Testis (tissue), 3 donors: ENCODE measurements around the gene TMA7B. TPM values are rescaled to one million over a fixed set of nuclear protein-coding genes. Genes with fewer than 3 reads are reported as not detected.

Experiments
- DNase-seq: peaks from one replicate; pipeline ENCODE4 v3.0.0-alpha.2; 2019
- H3K27ac ChIP-seq, 2 donors: fragments of 200-600 bp; sonication (generic); one replicate each; pipeline ENCODE4 v1.5.1; 2019
- H3K27me3 ChIP-seq: fragments of 200-600 bp; sonication (generic); one replicate; pipeline ENCODE4 v1.5.1; 2019
- H3K36me3 ChIP-seq: fragments of 200-600 bp; sonication (generic); one replicate; pipeline ENCODE4 v1.5.1; 2017; ENCODE audit warnings: low read depth; ENCODE audit errors: missing control alignments
- H3K4me1 ChIP-seq: fragments of 200-600 bp; sonication (generic); one replicate; pipeline ENCODE4 v1.5.1; 2019
- H3K4me3 ChIP-seq, 2 donors: fragments of 200-600 bp; sonication (generic); one replicate each; pipeline ENCODE4 v1.5.1; 2017 to 2019
- H3K9me3 ChIP-seq: fragments of 200-600 bp; sonication (generic); one replicate; pipeline ENCODE4 v1.5.1; 2017
- POLR2A ChIP-seq: fragments of 450-650 bp; IDR thresholded peaks from one replicate; pipeline ENCODE4 v1.6.1; 2017; ENCODE audit warnings: antibody characterized with exemption, mild to moderate bottlenecking, moderate library complexity
- WGBS, 2 donors: methylation state at CpG; one replicate each; pipeline ENCODE4 v1.1.5; 2018; 5-methylcytosine and 5-hydroxymethylcytosine counted together
- intact Hi-C: fragments of 100-400 bp; cut with DNase I; formaldehyde crosslinking; loops from one replicate; pipeline ENCODE4 v1.15.1; 2023; ENCODE audit warnings: low total_unique reads
- polyA plus RNA-seq: library from polyadenylated mRNA; stranded (reverse); fragments of 350-450 nt; fragmentation: Illumina TruSeq; extraction: RNeasy Lipid Tissue Mini Kit (QIAGEN cat#74804); gene quantifications from one replicate; pipeline ENCODE4 v1.2.3, GENCODE V29; 2014; ENCODE audit warnings: low read depth, low replicate concordance; ENCODE audit not compliant: insufficient read depth
- total RNA-seq, 2 donors: library from RNA; depleted of rRNA; stranded (reverse); fragments of >200 nt; gene quantifications; one replicate each; pipeline ENCODE4 v1.2.3, GENCODE V29; 2016
- TF ChIP-seq, protein P1 (sequence below), 3 experiments: fragments of 450-650 bp in 2 of 3; fragments of 200-600 bp in 1 of 3; sonication (generic) in 1 of 3; IDR thresholded peaks; one replicate each; pipeline ENCODE4 v1.5.1; 2016 to 2019; ENCODE audit warnings: antibody characterized with exemption in 3 of 3, mild to moderate bottlenecking in 2 of 3, moderate library complexity in 1 of 3

The TMA7B gene
- total and polyA plus RNA-seq, 3 donors from 2014 or later: 0.43 to 0.47 TPM; not detected in 1

DNA sequence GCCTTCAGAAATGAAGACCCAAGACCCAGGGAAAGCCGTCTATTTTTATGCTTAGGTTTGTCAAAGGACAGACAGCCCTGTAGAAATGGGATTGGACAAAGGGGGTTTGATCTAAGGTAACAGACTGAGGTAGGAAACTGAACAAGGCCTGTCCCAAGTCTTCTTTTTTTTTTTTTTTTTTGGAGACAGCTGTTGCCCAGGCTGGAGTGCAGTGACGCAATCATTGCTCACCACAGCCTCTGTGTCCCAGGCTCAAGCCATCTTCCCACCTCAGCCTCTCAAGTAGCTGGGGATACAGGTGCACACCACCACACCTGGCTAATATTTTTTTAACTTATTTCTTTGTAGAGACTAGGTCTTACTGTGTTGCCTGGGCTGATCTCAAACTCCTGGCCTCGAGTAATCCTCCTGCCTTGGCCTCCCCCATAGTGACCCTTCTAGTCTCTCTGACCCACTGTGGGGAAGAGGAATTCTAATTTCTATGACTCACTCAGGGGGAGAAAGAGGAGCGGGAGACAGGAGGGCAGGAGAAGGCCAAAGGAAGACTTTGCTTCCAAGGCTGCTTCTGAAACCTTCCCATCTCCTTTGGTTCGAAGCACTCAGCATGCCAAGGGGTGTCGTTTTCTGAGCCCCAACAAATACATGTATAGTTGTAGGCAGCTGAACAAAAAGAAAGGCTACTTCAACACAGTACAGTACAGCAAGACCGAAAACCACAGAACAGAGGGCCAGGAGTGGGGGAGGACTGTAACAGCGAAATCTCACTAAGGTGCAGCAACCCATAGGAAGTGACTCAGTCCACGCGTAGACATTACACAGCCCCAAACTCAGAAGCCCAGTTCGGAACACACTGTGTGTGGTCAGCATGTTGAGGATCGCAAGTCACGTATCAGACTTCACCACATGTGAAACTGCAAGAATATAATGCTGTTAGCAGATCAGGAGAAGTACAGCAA, 872 bp downstream of the TMA7B start:
- H3K27me3 ChIP-seq: no peaks in the 10 kb centered on the region
- WGBS, 2 donors: 87 to 88% methylated on average over 13 of the region's 13 CpGs
- no peak overlapping the region for H3K27ac ChIP-seq
- DNase-seq: no peak
- TF ChIP-seq, protein P1, sequence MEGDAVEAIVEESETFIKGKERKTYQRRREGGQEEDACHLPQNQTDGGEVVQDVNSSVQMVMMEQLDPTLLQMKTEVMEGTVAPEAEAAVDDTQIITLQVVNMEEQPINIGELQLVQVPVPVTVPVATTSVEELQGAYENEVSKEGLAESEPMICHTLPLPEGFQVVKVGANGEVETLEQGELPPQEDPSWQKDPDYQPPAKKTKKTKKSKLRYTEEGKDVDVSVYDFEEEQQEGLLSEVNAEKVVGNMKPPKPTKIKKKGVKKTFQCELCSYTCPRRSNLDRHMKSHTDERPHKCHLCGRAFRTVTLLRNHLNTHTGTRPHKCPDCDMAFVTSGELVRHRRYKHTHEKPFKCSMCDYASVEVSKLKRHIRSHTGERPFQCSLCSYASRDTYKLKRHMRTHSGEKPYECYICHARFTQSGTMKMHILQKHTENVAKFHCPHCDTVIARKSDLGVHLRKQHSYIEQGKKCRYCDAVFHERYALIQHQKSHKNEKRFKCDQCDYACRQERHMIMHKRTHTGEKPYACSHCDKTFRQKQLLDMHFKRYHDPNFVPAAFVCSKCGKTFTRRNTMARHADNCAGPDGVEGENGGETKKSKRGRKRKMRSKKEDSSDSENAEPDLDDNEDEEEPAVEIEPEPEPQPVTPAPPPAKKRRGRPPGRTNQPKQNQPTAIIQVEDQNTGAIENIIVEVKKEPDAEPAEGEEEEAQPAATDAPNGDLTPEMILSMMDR (IDR thresholded peaks at IDR 0.05): no peak
- no peak for TF ChIP-seq POLR2A
- no peaks in the 10 kb centered on the region for H3K36me3 ChIP-seq
- intact Hi-C loops: no loop called here
- no peaks in the 10 kb centered on the region for H3K9me3 ChIP-seq
- no peak overlapping the region for H3K4me3 ChIP-seq
- peaks cover 14% of the 10 kb centered on the region for H3K4me1 ChIP-seq

DNA sequence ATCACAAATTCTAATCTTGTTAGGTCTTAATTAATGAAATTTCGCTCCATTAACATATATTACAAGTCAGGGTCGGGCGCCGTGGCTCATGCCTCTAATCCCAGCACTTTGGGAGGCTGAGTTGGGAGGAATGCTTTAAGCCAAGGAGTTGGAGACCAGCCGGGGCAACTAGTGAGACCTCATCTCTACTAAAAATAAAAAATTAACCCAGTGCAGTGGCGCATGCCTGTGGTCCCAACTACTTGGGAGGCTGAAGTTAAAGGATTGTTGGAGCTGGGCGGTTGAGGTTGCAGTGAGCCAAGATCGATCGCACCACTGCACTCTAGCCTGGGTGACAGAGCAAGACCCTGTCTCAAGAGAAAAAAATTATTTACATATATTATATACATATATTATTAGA, 1.9 kb downstream of the TMA7B start:
- no peak overlapping the region for H3K27ac ChIP-seq
- H3K9me3 ChIP-seq: no peaks in the 10 kb centered on the region
- intact Hi-C loops: no loop called here
- TF ChIP-seq, protein P1 (IDR thresholded peaks at IDR 0.05): no peak
- TF ChIP-seq POLR2A: no peak
- H3K4me1 ChIP-seq: peaks cover 21% of the 10 kb centered on the region
- H3K27me3 ChIP-seq: no peaks in the 10 kb centered on the region
- no peak for DNase-seq
- no peak overlapping the region for H3K4me3 ChIP-seq
- 87 to 90% methylated on average over 9 of the region's 9 CpGs for WGBS, 2 donors
- H3K36me3 ChIP-seq: no peaks in the 10 kb centered on the region

DNA sequence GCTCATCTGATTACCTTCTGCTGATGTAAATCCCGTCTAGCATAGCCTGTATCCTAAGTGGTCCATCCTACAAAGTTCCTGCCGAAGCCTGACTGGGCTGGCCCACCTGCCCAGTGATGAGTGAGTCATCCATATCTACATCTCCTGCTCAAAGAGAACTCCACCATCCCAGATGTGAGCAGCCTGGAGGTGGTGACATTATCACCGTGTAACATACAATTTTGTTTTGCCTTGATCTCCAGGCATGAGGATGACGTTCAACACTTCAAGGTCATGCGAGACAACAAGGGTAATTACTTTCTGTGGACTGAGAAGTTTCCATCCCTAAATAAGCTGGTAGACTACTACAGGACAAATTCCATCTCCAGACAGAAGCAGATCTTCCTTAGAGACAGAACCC, 5.6 kb downstream of the TMA7B start:
- no peaks in the 10 kb centered on the region for H3K27me3 ChIP-seq
- no peak overlapping the region for H3K4me3 ChIP-seq
- no peaks in the 10 kb centered on the region for H3K9me3 ChIP-seq
- 72 to 82% methylated on average over 5 of the region's 5 CpGs for WGBS, 2 donors
- no peak overlapping the region for H3K27ac ChIP-seq
- no peak for TF ChIP-seq POLR2A
- TF ChIP-seq, protein P1 (IDR thresholded peaks at IDR 0.05): no peak
- H3K36me3 ChIP-seq: no peaks in the 10 kb centered on the region
- peaks cover 40% of the 10 kb centered on the region for H3K4me1 ChIP-seq
- DNase-seq: no peak
- intact Hi-C loops: no loop called here

DNA sequence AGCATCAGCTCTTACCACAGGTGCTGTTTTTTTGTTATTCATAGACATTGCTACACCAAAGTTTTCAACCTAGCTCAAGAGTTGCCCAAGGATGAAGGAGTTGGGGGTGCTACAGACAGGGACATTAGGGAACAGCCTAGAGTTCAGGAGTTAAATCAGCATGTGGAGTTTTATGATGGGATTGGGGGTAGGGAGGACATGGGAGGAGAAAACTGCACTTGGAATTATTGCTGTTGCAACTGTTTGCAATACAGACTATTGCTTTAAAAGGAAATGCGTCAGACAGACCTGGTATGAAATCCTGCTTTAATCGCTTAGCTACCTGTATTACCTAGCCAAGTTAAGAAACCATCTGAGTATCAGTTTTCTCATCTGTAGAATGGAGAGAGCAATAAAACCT, 6.3 kb downstream of the TMA7B start:
- Histone ChIP-seq H3K27ac (no peak overlapping the region), H3K9me3 (no peaks in the 10 kb centered on the region), H3K27me3 (no peaks in the 10 kb centered on the region), H3K4me3 (no peak overlapping the region), H3K4me1 (peaks cover 40% of the 10 kb centered on the region), H3K36me3 (no peaks in the 10 kb centered on the region)
- no peak for DNase-seq
- TF ChIP-seq, protein P1 (IDR thresholded peaks at IDR 0.05): no peak
- no peak for TF ChIP-seq POLR2A
- 94 to 96% methylated on average over 2 of the region's 2 CpGs for WGBS, 2 donors
- intact Hi-C loops: no loop called here
